HUES64 (cell line): ENCODE results near the gene TNRC6A.
A peak's percentile ranks its signal among the peaks of the same experiment; 100 is the strongest.
"Not testable (repeated sequence)": the region's sequence is repeated elsewhere in the genome, so short reads cannot be mapped to it uniquely, and the experiment has no call there.

ENCODE experiments used
- H3K27ac ChIP-seq: 2 replicates; pipeline ENCODE4 v1.7.0; 2013; ENCODE audit warnings: low read depth, low read length, inconsistent platforms
- H3K27me3 ChIP-seq: 2 replicates; pipeline ENCODE4 v1.6.1; 2013; ENCODE audit warnings: mild to moderate bottlenecking, low read length; ENCODE audit not compliant: insufficient read depth
- H3K36me3 ChIP-seq: 2 replicates; pipeline ENCODE4 v1.6.1; 2013; ENCODE audit warnings: mild to moderate bottlenecking, low read length; ENCODE audit not compliant: insufficient read depth
- H3K4me1 ChIP-seq: 2 replicates; pipeline ENCODE4 v1.6.1; 2013; ENCODE audit warnings: mild to moderate bottlenecking, low read length, moderate library complexity; ENCODE audit not compliant: insufficient read depth
- H3K4me3 ChIP-seq: 2 replicates; pipeline ENCODE4 v1.5.1; 2013; ENCODE audit warnings: mild to moderate bottlenecking, low read length, moderate library complexity
- H3K9ac ChIP-seq: 2 replicates; pipeline ENCODE4 v1.6.1; 2013; ENCODE audit warnings: mild to moderate bottlenecking, low read depth, low read length
- H3K9me3 ChIP-seq: 2 replicates; pipeline ENCODE4 v1.6.1; 2013; ENCODE audit warnings: low read depth, low read length; ENCODE audit not compliant: insufficient read depth
- whole genome bisulfite sequencing: fragments of 150-250, 120-280 bp; methylation state at CpG from one replicate; pipeline ENCODE4 v1.1.7; 2013; ENCODE audit warnings: missing lambda C conversion rate; 5-methylcytosine and 5-hydroxymethylcytosine counted together

The TNRC6A gene

DNA sequence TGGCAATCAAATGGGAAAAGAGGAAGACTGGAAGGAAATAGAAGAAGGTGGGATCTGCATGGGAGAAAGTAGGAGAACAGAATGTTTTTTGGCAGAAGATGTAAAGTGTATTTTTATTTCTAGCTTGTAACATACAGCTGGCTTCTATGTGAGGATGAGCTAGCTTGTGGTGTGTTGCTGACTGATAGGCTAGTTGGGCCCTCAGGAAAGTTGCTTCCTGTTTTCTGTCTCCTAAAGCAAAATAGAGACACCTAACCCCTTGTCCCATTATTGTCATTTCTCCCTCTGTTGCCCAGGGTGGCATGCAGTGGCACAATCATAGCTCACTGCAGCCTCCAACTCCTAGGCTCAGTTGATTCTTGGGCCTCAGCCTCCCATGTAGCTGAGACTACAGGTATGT lies 15.9 kb downstream of the TNRC6A start:
- Histone ChIP-seq H3K9me3 (no peaks in the 10 kb centered on the region), H3K4me1 (peaks cover 72% of the 10 kb centered on the region), H3K4me3 (no peak overlapping the region), H3K9ac (no peak overlapping the region), H3K36me3 (peaks cover 19% of the 10 kb centered on the region), H3K27ac (0 out of 2 replicates have a peak overlapping the region, but pooled peaks have one; percentile 8), H3K27me3 (no peaks in the 10 kb centered on the region)

DNA sequence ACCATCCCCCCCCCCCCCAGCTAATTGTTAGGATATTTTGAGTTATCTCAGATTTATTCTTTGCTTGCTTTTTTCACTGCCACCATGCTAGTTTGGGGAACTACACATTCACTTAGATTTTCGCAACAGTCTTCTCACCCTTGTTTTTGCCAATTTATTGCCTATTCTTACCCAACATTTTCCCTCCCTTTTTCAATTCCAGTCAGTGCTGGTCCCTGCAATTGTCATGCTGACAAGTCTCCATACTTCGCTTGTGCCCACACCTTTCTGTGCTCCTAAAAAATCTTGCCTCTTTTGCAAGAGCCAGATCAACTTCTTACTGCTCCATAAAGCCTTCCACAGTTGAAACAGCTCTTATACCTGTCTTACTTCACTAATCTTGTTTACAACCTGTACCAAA lies 16.3 kb downstream of the TNRC6A start:
- H3K9ac ChIP-seq = no peak overlapping the region
- peak overlapping the region; percentile 8; the same call in 1 of the 2 replicates for H3K4me3 ChIP-seq
- H3K4me1 ChIP-seq = peaks cover 70% of the 10 kb centered on the region
- peaks cover 21% of the 10 kb centered on the region for H3K36me3 ChIP-seq
- 69% methylated on average over 2 of the region's 2 CpGs for WGBS
- no peaks in the 10 kb centered on the region for H3K9me3 ChIP-seq
- no peaks in the 10 kb centered on the region for H3K27me3 ChIP-seq
- H3K27ac ChIP-seq = 0 out of 2 replicates have a peak overlapping the region, but pooled peaks have one; percentile 18

DNA sequence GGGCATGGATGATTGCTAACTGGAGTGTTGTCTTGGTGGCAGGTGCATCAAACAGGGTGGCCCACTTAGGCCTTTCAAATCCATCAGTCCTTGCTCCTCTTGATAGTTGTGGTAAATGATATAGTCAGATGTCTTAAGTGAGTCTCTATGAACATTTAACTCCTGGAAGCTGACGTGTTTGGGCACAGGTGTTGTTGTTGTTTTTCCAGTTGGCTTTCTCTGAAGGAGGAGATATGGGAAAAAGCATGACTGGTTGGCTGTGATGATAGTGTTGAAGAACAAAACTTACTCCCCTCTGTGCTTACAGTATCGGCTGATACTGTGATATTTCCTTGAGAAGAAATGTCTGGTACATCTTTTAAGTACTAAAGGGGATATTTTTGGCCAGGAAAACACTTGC lies 18.0 kb downstream of the TNRC6A start:
- Histone ChIP-seq H3K27me3 (no peaks in the 10 kb centered on the region), H3K9me3 (no peaks in the 10 kb centered on the region), H3K9ac (no peak overlapping the region), H3K4me3 (no peak overlapping the region), H3K4me1 (peaks cover 65% of the 10 kb centered on the region), H3K36me3 (peaks cover 20% of the 10 kb centered on the region), H3K27ac (no peak overlapping the region)
- WGBS = 91% methylated on average over 2 of the region's 2 CpGs

DNA sequence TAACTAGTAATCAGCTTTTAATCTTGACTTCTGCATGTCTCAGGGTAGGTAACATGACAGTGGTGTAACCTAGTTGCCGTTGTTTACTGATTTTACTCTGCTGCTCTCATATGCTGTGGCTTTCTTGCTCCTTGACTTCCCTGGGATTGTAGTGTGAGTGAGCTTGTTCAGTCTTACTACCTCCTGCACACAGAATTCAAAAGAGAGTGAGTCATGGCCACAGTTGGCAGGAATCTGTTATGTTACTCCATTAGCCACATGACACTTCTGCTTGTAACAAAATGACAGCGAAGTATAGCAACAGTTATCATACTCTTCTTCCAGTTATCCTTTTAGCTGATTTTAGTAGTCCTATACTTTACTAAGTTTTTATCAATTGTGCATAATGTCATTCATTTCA lies 18.8 kb downstream of the TNRC6A start:
- Histone ChIP-seq H3K9me3 (no peaks in the 10 kb centered on the region), H3K36me3 (peaks cover 16% of the 10 kb centered on the region), H3K27ac (no peak overlapping the region), H3K4me1 (peaks cover 62% of the 10 kb centered on the region), H3K4me3 (no peak overlapping the region), H3K27me3 (no peaks in the 10 kb centered on the region), H3K9ac (no peak overlapping the region)
- WGBS = 97% methylated on average over 2 of the region's 2 CpGs

- peaks cover 16% of the 10 kb centered on the region for H3K36me3 ChIP-seq
- H3K27me3 ChIP-seq = no peaks in the 10 kb centered on the region
- no peaks in the 10 kb centered on the region for H3K9me3 ChIP-seq
- no peak overlapping the region for H3K4me3 ChIP-seq
- H3K9ac ChIP-seq = no peak overlapping the region
- H3K4me1 ChIP-seq = peaks cover 59% of the 10 kb centered on the region
- H3K27ac ChIP-seq = no peak overlapping the region
Observed at GRCh38 chr16:24749310-24749709, 19.9 kb downstream of the TNRC6A start.

- not testable (repeated sequence) for H3K9ac ChIP-seq, H3K27ac ChIP-seq, H3K4me3 ChIP-seq, H3K27me3 ChIP-seq, H3K9me3 ChIP-seq
- WGBS = 95% methylated on average over 5 of the region's 5 CpGs
- Histone ChIP-seq H3K4me1 (peaks cover 59% of the 10 kb centered on the region), H3K36me3 (peaks cover 16% of the 10 kb centered on the region)
Observed at GRCh38 chr16:24749872-24750271, 20.4 kb downstream of the TNRC6A start.

- H3K4me1 ChIP-seq = peaks cover 36% of the 10 kb centered on the region
Observed at GRCh38 chr16:24753000-24753399, 23.5 kb downstream of the TNRC6A start.

GRCh38 chr16:24753437-24753836 lies 24.0 kb downstream of the TNRC6A start:
- H3K4me1 ChIP-seq = peaks cover 36% of the 10 kb centered on the region
- H3K27me3 ChIP-seq = no peaks in the 10 kb centered on the region
- H3K9ac ChIP-seq = no peak overlapping the region
- peaks cover 18% of the 10 kb centered on the region for H3K36me3 ChIP-seq
- no peak overlapping the region for H3K27ac ChIP-seq
- no peak overlapping the region for H3K4me3 ChIP-seq
- H3K9me3 ChIP-seq = no peaks in the 10 kb centered on the region
- WGBS = 100% methylated on average over 2 of the region's 3 CpGs

More at GRCh38 chr16:24753000-24753399, 23.5 kb downstream of the TNRC6A start:
- Histone ChIP-seq H3K4me3 (no peak overlapping the region), H3K9me3 (no peaks in the 10 kb centered on the region), H3K27ac (no peak overlapping the region), H3K9ac (no peak overlapping the region), H3K27me3 (no peaks in the 10 kb centered on the region), H3K36me3 (peaks cover 15% of the 10 kb centered on the region)

DNA sequence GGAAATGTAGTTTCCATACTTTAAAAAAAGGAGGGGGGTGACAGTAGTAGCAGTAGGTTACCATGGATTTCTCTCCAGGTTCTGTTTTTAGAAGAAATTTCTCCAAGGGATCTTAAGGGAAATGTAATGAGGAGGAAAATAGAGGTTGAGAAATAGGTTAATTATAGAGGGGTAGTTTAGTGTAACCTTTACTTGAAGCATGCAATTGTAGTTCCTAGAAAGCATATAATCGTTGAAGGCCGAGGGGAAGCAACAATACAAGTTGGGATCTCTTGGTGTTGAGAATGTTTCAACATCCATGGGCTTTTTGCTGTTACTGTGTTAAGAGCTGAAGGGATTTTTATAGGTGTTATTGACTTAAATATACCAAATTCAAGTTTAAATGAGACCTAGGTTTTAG lies 25.1 kb downstream of the TNRC6A start:
- Histone ChIP-seq H3K9me3 (no peaks in the 10 kb centered on the region), H3K27ac (no peak overlapping the region), H3K4me1 (peaks cover 36% of the 10 kb centered on the region), H3K9ac (no peak overlapping the region), H3K4me3 (no peak overlapping the region), H3K36me3 (peaks cover 30% of the 10 kb centered on the region), H3K27me3 (no peaks in the 10 kb centered on the region)
- whole genome bisulfite sequencing = 92% methylated on average over 2 of the region's 2 CpGs

- no peaks in the 10 kb centered on the region for H3K27me3 ChIP-seq
- H3K36me3 ChIP-seq = peaks cover 34% of the 10 kb centered on the region
- no peak overlapping the region for H3K27ac ChIP-seq
- WGBS = 91% methylated on average over 3 of the region's 3 CpGs
- H3K4me3 ChIP-seq = no peak overlapping the region
- no peak overlapping the region for H3K9ac ChIP-seq
- peaks cover 36% of the 10 kb centered on the region for H3K4me1 ChIP-seq
- no peaks in the 10 kb centered on the region for H3K9me3 ChIP-seq
Observed at GRCh38 chr16:24755201-24755874, 25.9 kb downstream of the TNRC6A start.

DNA sequence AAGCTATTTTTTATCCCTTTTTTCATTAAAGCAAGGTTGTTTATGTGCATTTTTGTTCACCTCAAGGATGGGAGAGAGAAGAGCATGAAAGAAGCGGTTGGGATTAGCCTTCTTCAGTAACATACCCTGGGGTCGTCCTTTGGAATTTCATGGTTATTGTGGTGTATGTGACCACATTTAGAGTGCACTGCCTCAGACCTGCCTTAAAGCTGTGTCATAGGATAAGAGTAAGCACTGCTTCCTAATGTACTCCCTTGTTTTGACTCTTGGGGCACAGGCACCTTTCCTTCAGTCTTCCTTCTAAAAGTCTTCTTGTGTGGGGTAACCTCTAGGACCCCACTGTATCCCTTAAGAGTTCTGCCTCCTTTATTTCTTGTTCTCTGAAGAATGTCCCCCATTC lies 28.9 kb downstream of the TNRC6A start:
- Histone ChIP-seq H3K36me3 (peaks cover 56% of the 10 kb centered on the region), H3K9ac (no peak overlapping the region), H3K27ac (no peak overlapping the region), H3K4me1 (peaks cover 17% of the 10 kb centered on the region), H3K27me3 (no peaks in the 10 kb centered on the region), H3K9me3 (no peaks in the 10 kb centered on the region), H3K4me3 (no peak overlapping the region)
- WGBS = 95% methylated on average over 2 of the region's 2 CpGs

DNA sequence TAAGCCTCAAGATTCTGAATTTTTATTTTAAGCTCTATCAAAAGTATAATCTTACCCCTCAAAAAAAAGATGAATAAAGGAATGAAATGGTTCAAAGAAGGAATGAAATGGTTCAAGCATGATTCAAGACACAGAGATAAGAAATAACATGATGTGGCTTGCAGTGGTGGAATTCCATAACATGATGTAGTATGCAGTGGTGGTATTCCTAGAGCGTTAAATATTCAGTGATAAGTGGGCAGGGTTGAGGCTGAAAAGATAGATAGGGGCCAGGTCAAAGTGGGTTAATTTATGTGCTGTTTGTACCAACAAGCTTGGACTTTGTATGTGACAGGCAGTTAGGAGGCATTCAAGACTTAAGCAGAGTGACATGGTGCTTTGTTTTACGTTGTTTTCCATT lies 29.6 kb downstream of the TNRC6A start:
- H3K4me1 ChIP-seq = peaks cover 14% of the 10 kb centered on the region
- peaks cover 62% of the 10 kb centered on the region for H3K36me3 ChIP-seq
- H3K27ac ChIP-seq = no peak overlapping the region
- H3K9ac ChIP-seq = no peak overlapping the region
- H3K27me3 ChIP-seq = no peaks in the 10 kb centered on the region
- no peak overlapping the region for H3K4me3 ChIP-seq
- no peaks in the 10 kb centered on the region for H3K9me3 ChIP-seq
- WGBS = 96% methylated on average over 2 of the region's 2 CpGs
